K562 (cell line): Measurements from ENCODE around the gene EEF1A1. TPM values are rescaled to one million over a fixed set of nuclear protein-coding genes. Genes with fewer than 3 reads are reported as not detected.
"Not testable (repeated sequence)": the region's sequence is repeated elsewhere in the genome, so short reads cannot be mapped to it uniquely, and the experiment has no call there.

ENCODE experiments used
- ATAC-seq: fragments of 200-7000 bp; cut with Tn5 transposase; 3 replicates; pipeline ENCODE4 v1.9.1; 2020; ENCODE audit warnings: moderate library complexity
- BruUV-seq: library from RNA; stranded (reverse); fragments of 400-500 nt; replicated peaks from 2 replicates; lab custom pipeline; 2021; lab: Mats Ljungman, UMichigan
- CTCF ChIA-PET: fragments of 300-600 bp; formaldehyde crosslinking; extraction: SDS; loops from one replicate; lab custom pipeline; 2021; ENCODE audit warnings: low intra/inter-chr PET ratio; lab: Yijun Ruan, JAX
- POLR2A ChIA-PET: fragments of 300-600, 350-650 bp; sonication (Branson Sonifier 250); formaldehyde crosslinking; extraction: SDS; loops from one replicate; lab custom pipeline; 2021; ENCODE audit warnings: antibody characterized with exemption, inconsistent platforms; lab: Yijun Ruan, JAX
- DNase-seq, 4 experiments: peaks; one replicate each; pipeline versions ENCODE4 v3.0.0 to v3.0.0-alpha.2; 2011 to 2018; ENCODE audit warnings: low spot score in 3 of 4, mixed read lengths in 3 of 4; ENCODE audit errors: extremely low read depth in 1 of 4
- FAIRE-seq: peaks from 2 replicates; lab custom pipeline; 2011; peaks lifted over from hg19 to GRCh38; lab: Jason Lieb, UNC
- H2AFZ ChIP-seq: 2 replicates; pipeline ENCODE4 v1.6.0; 2011; ENCODE audit warnings: low read depth, low read length, control low read depth, inconsistent platforms
- H3K27ac ChIP-seq: fragments of 200-600 bp; 3 replicates; pipeline ENCODE4 v1.8.0; 2011; ENCODE audit warnings: low read depth, mild to moderate bottlenecking, control low read depth, inconsistent platforms, low read length, moderate library complexity, mixed read lengths; ENCODE audit errors: extremely low read depth
- H3K27me3 ChIP-seq, 2 experiments: fragments of 300-600 bp in 1 of 2; 2 replicates in 1 of 2; 3 replicates in 1 of 2; pipeline versions ENCODE4 v1.6.0 to v1.8.0; 2011; ENCODE audit warnings: inconsistent platforms in 2 of 2, low read length in 2 of 2, mild to moderate bottlenecking in 1 of 2, mixed read lengths in 1 of 2, moderate library complexity in 1 of 2; ENCODE audit not compliant: control insufficient read depth in 2 of 2, insufficient read depth in 2 of 2
- H3K36me3 ChIP-seq: fragments of 300-600 bp; 3 replicates; pipeline ENCODE4 v1.8.0; 2011; ENCODE audit warnings: mild to moderate bottlenecking, low read length, inconsistent platforms; ENCODE audit not compliant: control insufficient read depth, insufficient read depth
- H3K4me1 ChIP-seq, 2 experiments: fragments of 200-600 bp in 1 of 2; replicated peaks in 1 of 2; 2 replicates in 1 of 2; 3 replicates in 1 of 2; pipeline versions ENCODE4 v1.5.1 to v1.8.0; 2011; ENCODE audit warnings: inconsistent platforms in 2 of 2, low read length in 2 of 2, mild to moderate bottlenecking in 1 of 2, mixed read lengths in 1 of 2, moderate library complexity in 1 of 2; ENCODE audit not compliant: control insufficient read depth in 2 of 2, insufficient read depth in 2 of 2
- H3K4me2 ChIP-seq: 2 replicates; pipeline ENCODE4 v1.6.1; 2011; ENCODE audit warnings: low read length, control low read depth, inconsistent platforms, mixed read lengths; ENCODE audit not compliant: insufficient read depth
- H3K4me3 ChIP-seq: fragments of 200-600 bp; sonication (generic), shearing (Covaris generic); 2 replicates; pipeline ENCODE4 v1.5.1; 2016; ENCODE audit warnings: control low read depth, inconsistent platforms
- H3K79me2 ChIP-seq: fragments of 200-600 bp; 3 replicates; pipeline ENCODE4 v1.8.0; 2011; ENCODE audit warnings: low read length, inconsistent platforms; ENCODE audit not compliant: control insufficient read depth, insufficient read depth
- H3K9ac ChIP-seq, 2 experiments: 2 replicates each; pipeline versions ENCODE4 v1.6.0 to v1.6.1; 2011; ENCODE audit warnings: low read depth in 2 of 2, low read length in 2 of 2, control low read depth in 1 of 2, inconsistent platforms in 1 of 2, mild to moderate bottlenecking in 1 of 2, mixed read lengths in 1 of 2; ENCODE audit not compliant: insufficient read depth in 1 of 2
- H3K9me1 ChIP-seq: one replicate; pipeline ENCODE4 v1.6.0; 2011; ENCODE audit warnings: inconsistent platforms, mild to moderate bottlenecking, low read length, moderate library complexity; ENCODE audit not compliant: control insufficient read depth, insufficient read depth
- H3K9me3 ChIP-seq: replicated peaks from 2 replicates; pipeline ENCODE4 v1.5.1; 2011; ENCODE audit warnings: low read depth, low read length, inconsistent platforms; ENCODE audit not compliant: control insufficient read depth, insufficient read depth
- H4K20me1 ChIP-seq: replicated peaks from 2 replicates; pipeline ENCODE4 v1.6.1; 2011; ENCODE audit warnings: low read length, inconsistent platforms, mixed read lengths; ENCODE audit not compliant: control insufficient read depth, insufficient read depth
- ELF2 ChIP-seq: fragments of 250-450 bp; sonication (Bioruptor Pico); IDR thresholded peaks from 2 replicates; pipeline ENCODE4 v1.5.0; 2021; ENCODE audit warnings: mild to moderate bottlenecking
- FOXP1 ChIP-seq: sonication (generic); formaldehyde crosslinking; IDR thresholded peaks from 2 replicates; pipeline ENCODE4 v1.8.0; 2022; ENCODE audit warnings: mild to moderate bottlenecking, missing genetic modification reagents
- GATAD2B ChIP-seq: fragments of 450-650 bp; IDR thresholded peaks from 2 replicates; pipeline ENCODE4 v1.6.1; 2017; ENCODE audit warnings: mild to moderate bottlenecking, borderline replicate concordance
- HBP1 ChIP-seq: fragments of 450-650 bp; formaldehyde crosslinking; IDR thresholded peaks from 2 replicates; pipeline ENCODE4 v1.4.0; 2022; ENCODE audit warnings: missing genetic modification characterization
- HDAC3 ChIP-seq: fragments of 450-650 bp; IDR thresholded peaks from 2 replicates; pipeline ENCODE4 v1.6.1; 2018; ENCODE audit warnings: borderline replicate concordance, mild to moderate bottlenecking, moderate library complexity; ENCODE audit not compliant: partially characterized antibody
- HNRNPUL1 ChIP-seq: fragments of 200-400 bp; formaldehyde crosslinking; IDR thresholded peaks from 2 replicates; pipeline ENCODE4 v1.6.1; 2017; ENCODE audit warnings: low read length
- KAT7 ChIP-seq: sonication (generic); formaldehyde crosslinking; IDR thresholded peaks from 2 replicates; pipeline ENCODE4 v1.8.0; 2022; ENCODE audit warnings: missing genetic modification reagents, mild to moderate bottlenecking, borderline replicate concordance
- KDM5B ChIP-seq: fragments of 200-600 bp; sonication (generic); IDR thresholded peaks from 2 replicates; pipeline ENCODE4 v1.6.1; 2012; ENCODE audit warnings: low read depth, mild to moderate bottlenecking, moderate library complexity, low read length, control low read depth, inconsistent platforms; ENCODE audit not compliant: insufficient replicate concordance
- MXI1 ChIP-seq: IDR thresholded peaks from 2 replicates; pipeline ENCODE4 v1.6.1; 2011; ENCODE audit warnings: low read depth, mild to moderate bottlenecking, improper control_type of control experiment, low read length
- MYC ChIP-seq, 2 experiments: fragments of 250-450 bp in 1 of 2; sonication (Bioruptor Pico) in 1 of 2; IDR thresholded peaks; 2 replicates each; pipeline versions ENCODE4 v1.5.1 to v1.6.1; 2012 to 2021; ENCODE audit warnings: low read depth in 2 of 2, borderline replicate concordance in 1 of 2, improper control_type of control experiment in 1 of 2, low read length in 1 of 2, mild to moderate bottlenecking in 1 of 2, moderate library complexity in 1 of 2
- POLR2A ChIP-seq: fragments of 450-650 bp; conservative IDR thresholded peaks from 2 replicates; pipeline ENCODE4 v1.6.1; 2016
- RBFOX2 ChIP-seq: fragments of 200-400 bp; formaldehyde crosslinking; IDR thresholded peaks from 2 replicates; pipeline ENCODE4 v1.6.1; 2017; ENCODE audit warnings: low read depth, mild to moderate bottlenecking, low read length, moderate library complexity
- RBM22 ChIP-seq: fragments of 200-400 bp; formaldehyde crosslinking; IDR thresholded peaks from 2 replicates; pipeline ENCODE4 v1.6.1; 2018; ENCODE audit warnings: low read length, low read depth; ENCODE audit not compliant: poor library complexity, severe bottlenecking
- SMAD3 ChIP-seq: fragments of 450-650 bp; formaldehyde crosslinking; conservative IDR thresholded peaks from 2 replicates; pipeline ENCODE4 v1.4.0; 2020; ENCODE audit warnings: mild to moderate bottlenecking
- U2AF1 ChIP-seq: fragments of 200-400 bp; formaldehyde crosslinking; optimal IDR thresholded peaks from 2 replicates; pipeline ENCODE3; 2017; ENCODE audit warnings: mild to moderate bottlenecking, low read depth, low read length, moderate library complexity
- ZBTB17 ChIP-seq: fragments of 450-650 bp; formaldehyde crosslinking; IDR thresholded peaks from 2 replicates; pipeline ENCODE4 v1.4.0; 2020; ENCODE audit warnings: mild to moderate bottlenecking
- ZBTB26 ChIP-seq: fragments of 450-650 bp; formaldehyde crosslinking; IDR thresholded peaks from 2 replicates; pipeline ENCODE4 v1.4.0; 2022; ENCODE audit warnings: missing genetic modification characterization
- WGBS: fragments of 100-300 bp; shearing (Covaris generic); methylation state at CpG from one replicate; pipeline ENCODE4 v1.1.6; 2016; ENCODE audit warnings: low coverage, mixed read lengths; ENCODE audit not compliant: insufficient coverage; ENCODE audit errors: missing lambda C conversion rate; 5-methylcytosine and 5-hydroxymethylcytosine counted together
- in situ Hi-C: fragments of 300-500 bp; cut with MboI; formaldehyde crosslinking; loops from 4 replicates; pipeline ENCODE4 v1.15.0; 2018; ENCODE audit warnings: inconsistent platforms, mixed read lengths
- intact Hi-C: fragments of 100-400 bp; cut with micrococcal nuclease; formaldehyde crosslinking; loops from 2 replicates; pipeline ENCODE4 v1.14.2; 2022
- polyA plus RNA-seq, 8 experiments: library from polyadenylated mRNA; depleted of rRNA in 4 of 8; stranded (reverse) in 5 of 8; unstranded in 3 of 8; fragments of >200 nt; fragmentation: Nextera tagmentation in 2 of 8; fragmentation: Illumina TruSeq in 1 of 8; extraction: Ambion mirVana in 2 of 8; extraction: Trizol in 1 of 8; gene quantifications; 2 replicates each; pipeline versions ENCODE4 v1.2.1 to v1.2.3, GENCODE V29; 2011 to 2014; ENCODE audit warnings: inconsistent platforms in 1 of 8, missing spikeins in 1 of 8
- total RNA-seq, 7 experiments: library from RNA; depleted of rRNA in 6 of 7; stranded (reverse); fragments of >200 nt in 6 of 7; fragmentation: Illumina TruSeq in 2 of 7; extraction: Trizol in 2 of 7; gene quantifications; 2 replicates each; pipeline versions ENCODE4 v1.2.1 to v1.2.3, GENCODE V29; 2011 to 2021; ENCODE audit warnings: low replicate concordance in 1 of 7

EEF1A1 gene
- total and polyA plus RNA-seq, 9 of the 15 experiments (the other 6 are each of a cell fraction or from before 2014, with no cell fraction given) = 6,453 to 17,323 (median 11,082) TPM

- Histone ChIP-seq H4K20me1 (peaks cover 38% of the 10 kb centered on the region), H3K9ac (peak overlapping the region; percentile 99 to 100), H3K27ac (peak overlapping the region; percentile 96), H3K79me2 (peaks cover 75% of the 10 kb centered on the region), H3K4me2 (peak overlapping the region; percentile 92), H3K36me3 (peaks cover 55% of the 10 kb centered on the region), H3K4me3 (peak overlapping the region; percentile 80)
- intact Hi-C loops; DNase-seq; H3K4me1 ChIP-seq; H3K9me1 ChIP-seq; H2AFZ ChIP-seq; H3K9me3 ChIP-seq; ATAC-seq; FAIRE-seq; in situ Hi-C loops; H3K27me3 ChIP-seq; CTCF ChIA-PET; TF ChIP-seq MYC (IDR thresholded peaks at IDR 0.05; ENCODE audit: low read depth, low read length): not testable (repeated sequence)
- BruUV-seq = TSS peak; percentile 38
- POLR2A ChIA-PET = interaction anchor here (0.6 to 5.2 kb wide), 29 partner anchors 11 to 958 kb away, joined by 3 to 91 read pairs (median 6); partner anchors contain the start of genes MTO1 and SLC17A5
- 0% methylated on average over 5 of the region's 8 CpGs for WGBS
- TF ChIP-seq RBM22 (peak; percentile 76), KAT7 (CRISPR knock-in tag) (0 out of 2 replicates have a peak, but pooled peaks have one; percentile 4), HBP1 (CRISPR knock-in tag) (peak; percentile 88; the same call in 1 of the 2 replicates), FOXP1 (CRISPR knock-in tag) (0 out of 2 replicates have a peak, but pooled peaks have one; percentile 29), SMAD3 (peak; percentile 73; the same call in 1 of the 2 replicates), MXI1 (peak; percentile 18; the same call in 1 of the 2 replicates), ELF2 (CRISPR knock-in tag) (0 out of 2 replicates have a peak, but pooled peaks have one; percentile 42), U2AF1 (peak; percentile 22), HNRNPUL1 (0 out of 2 replicates have a peak, but pooled peaks have one; percentile 36), KDM5B (peak; percentile 41), GATAD2B (0 out of 2 replicates have a peak, but pooled peaks have one; percentile 21), POLR2A (peak; percentile 24; the same call in 1 of the 2 replicates), MYC (CRISPR knock-in tag; IDR thresholded peaks at IDR 0.05; ENCODE audit: borderline replicate concordance, low read depth) (0 out of 2 replicates have a peak, but pooled peaks have one; percentile 30), ZBTB26 (CRISPR knock-in tag) (peak; percentile 26; the same call in 1 of the 2 replicates), HDAC3 (peak; percentile 36), RBFOX2 (peak; percentile 70), ZBTB17 (peak; percentile 43; the same call in 1 of the 2 replicates)
Measured at GRCh38 chr6:73518982-73519881, 1.6 kb downstream of the EEF1A1 start.
